Gastroesophageal sphincter (tissue), 4 donors: ENCODE data around the gene ELF2. TPM values are rescaled to one million over a fixed set of nuclear protein-coding genes. Genes with fewer than 3 reads are reported as not detected.

Source experiments
- ATAC-seq: fragments of 150-250 bp; one replicate; pipeline ENCODE4 v1.9.1; 2016; ENCODE audit warnings: mild to moderate bottlenecking, moderate library complexity
- H3K27ac ChIP-seq, 4 donors: fragments of 200-600 bp; sonication (generic) in 3 of 4; 1 replicate in 3 of 4; 2 replicates in 1 of 4; pipeline ENCODE4 v1.5.1; 2016 to 2019
- H3K27me3 ChIP-seq: fragments of 200-600 bp; sonication (generic); one replicate; pipeline ENCODE4 v1.5.1; 2019
- H3K36me3 ChIP-seq, 2 donors: fragments of 200-600 bp; sonication (generic); one replicate each; pipeline ENCODE4 v1.5.1; 2019; ENCODE audit warnings: control low read depth in 1 of 2
- H3K4me1 ChIP-seq, 3 donors: fragments of 200-600 bp; sonication (generic); 1 replicate in 2 of 3; 2 replicates in 1 of 3; pipeline ENCODE4 v1.5.1; 2016 to 2019; ENCODE audit warnings: control low read depth in 2 of 3
- H3K4me3 ChIP-seq, 2 donors: fragments of 200-600 bp; sonication (generic); one replicate each; pipeline ENCODE4 v1.5.1; 2019; ENCODE audit warnings: mild to moderate bottlenecking in 1 of 2, moderate library complexity in 1 of 2
- H3K9me3 ChIP-seq, 3 donors: fragments of 200-600 bp; sonication (generic); one replicate each; pipeline ENCODE4 v1.5.1; 2017 to 2019; ENCODE audit warnings: control low read depth in 2 of 3
- CTCF ChIP-seq, 4 experiments: fragments of 200-600 bp in 2 of 4; fragments of 450-650 bp in 2 of 4; sonication (generic) in 1 of 4; IDR thresholded peaks; one replicate each; pipeline ENCODE4 v1.5.1; 2017 to 2019; ENCODE audit warnings: antibody characterized with exemption in 4 of 4, mild to moderate bottlenecking in 2 of 4, moderate library complexity in 2 of 4
- EP300 ChIP-seq: sonication (generic); formaldehyde crosslinking; IDR thresholded peaks from one replicate; pipeline ENCODE4 v1.6.1; 2017; ENCODE audit warnings: antibody characterized with exemption, mild to moderate bottlenecking
- POLR2A ChIP-seq, 2 donors: fragments of 450-650 bp; IDR thresholded peaks; one replicate each; pipeline ENCODE4 v1.6.1; 2017; ENCODE audit warnings: antibody characterized with exemption in 2 of 2, mild to moderate bottlenecking in 2 of 2, moderate library complexity in 1 of 2
- POLR2AphosphoS5 ChIP-seq: sonication (generic); formaldehyde crosslinking; IDR thresholded peaks from one replicate; pipeline ENCODE4 v1.6.1; 2017; ENCODE audit warnings: antibody characterized with exemption
- WGBS, 2 donors: methylation state at CpG; one replicate each; pipeline ENCODE4 v1.1.5; 2018; ENCODE audit warnings: low coverage in 1 of 2; 5-methylcytosine and 5-hydroxymethylcytosine counted together
- total RNA-seq, 4 donors: library from RNA; depleted of rRNA; stranded (reverse); fragments of >200 nt; gene quantifications; one replicate each; pipeline ENCODE4 v1.1.0, GENCODE V29; 2016

Gene ELF2
- 10 to 100 TPM; 51.2 to 73.0 (median 60.0) TPM for total RNA-seq

- no peaks in the 10 kb centered on the region for H3K36me3 ChIP-seq
- peak; percentile 84 for ATAC-seq
- H3K27ac ChIP-seq = peak within 1 kb of the TSS; percentile 97 to 100 (median 98)
- H3K9me3 ChIP-seq = no peaks in the 10 kb centered on the region
- peak within 1 kb of the TSS; percentile 82 to 97 for H3K4me3 ChIP-seq
- peaks cover 0 to 43% (median 5%) of the 10 kb centered on the region in 3 donors for H3K4me1 ChIP-seq
- no peak for TF ChIP-seq EP300
- TF ChIP-seq POLR2AphosphoS5 = peak; percentile 71
- no peak for TF ChIP-seq CTCF (IDR thresholded peaks at IDR 0.05)
- peak in 1 of 2 donors; percentile 32 for TF ChIP-seq POLR2A (IDR thresholded peaks at IDR 0.05)
- H3K27me3 ChIP-seq = no peaks in the 10 kb centered on the region
- WGBS, 2 donors = 2% methylated on average over 12 of the region's 83 CpGs; no CpG with 5 or more reads in 1 of the 2 donors
Measured at GRCh38 chr4:139177049-139177868, at the start of gene ELF2. Gene ELF2 (minus strand): TSS chr4:139177218. CDS start chr4:139137701, 39,517 bp downstream.

- ATAC-seq = no peak
- Histone ChIP-seq H3K36me3 (no peaks in the 10 kb centered on the region), H3K4me3 (no peak overlapping the region), H3K9me3 (no peaks in the 10 kb centered on the region), H3K27ac (no peak overlapping the region), H3K4me1 (no peaks in the 10 kb centered on the region), H3K27me3 (no peaks in the 10 kb centered on the region)
- 76 to 100% methylated on average over 2 of the region's 2 CpGs for WGBS, 2 donors
- no peak for TF ChIP-seq POLR2A (IDR thresholded peaks at IDR 0.05)
- TF ChIP-seq EP300 = no peak
- no peak for TF ChIP-seq CTCF (IDR thresholded peaks at IDR 0.05)
- no peak for TF ChIP-seq POLR2AphosphoS5
Measured at GRCh38 chr4:139223682-139224317, 46.8 kb upstream of the ELF2 start.

- Histone ChIP-seq H3K4me3 (no peak overlapping the region), H3K27ac (no peak overlapping the region), H3K4me1 (no peaks in the 10 kb centered on the region), H3K27me3 (no peaks in the 10 kb centered on the region), H3K9me3 (no peaks in the 10 kb centered on the region), H3K36me3 (no peaks in the 10 kb centered on the region)
- 80 to 100% methylated on average over 1 to 2 of the region's 5 CpGs for WGBS, 2 donors
- TF ChIP-seq CTCF (IDR thresholded peaks at IDR 0.05) = no peak
- TF ChIP-seq POLR2AphosphoS5 = no peak
- no peak for TF ChIP-seq EP300
- no peak for TF ChIP-seq POLR2A (IDR thresholded peaks at IDR 0.05)
- no peak for ATAC-seq
Measured at GRCh38 chr4:139222215-139222614, 45.2 kb upstream of the ELF2 start.

- no peak for ATAC-seq
- no peak for TF ChIP-seq CTCF (IDR thresholded peaks at IDR 0.05)
- no peak for TF ChIP-seq POLR2A (IDR thresholded peaks at IDR 0.05)
- TF ChIP-seq POLR2AphosphoS5 = no peak
- TF ChIP-seq EP300 = no peak
- no peaks in the 10 kb centered on the region for H3K36me3 ChIP-seq
- H3K9me3 ChIP-seq = no peaks in the 10 kb centered on the region
- no peak overlapping the region for H3K4me3 ChIP-seq
- H3K27ac ChIP-seq = no peak overlapping the region
- H3K27me3 ChIP-seq = no peaks in the 10 kb centered on the region
- WGBS, 2 donors = 71 to 88% methylated on average over 3 to 5 of the region's 5 CpGs
- no peaks in the 10 kb centered on the region for H3K4me1 ChIP-seq
Measured at GRCh38 chr4:139221687-139222086, 44.7 kb upstream of the ELF2 start.
